Ishikawa (cell line): ENCODE data around the gene ABHD4.

Experiments
- CEBPB ChIP-seq: IDR thresholded peaks from 2 replicates; pipeline ENCODE4 v1.6.1; 2012
- RAD21 ChIP-seq: IDR thresholded peaks from 2 replicates; pipeline ENCODE4 v1.6.1; 2012; ENCODE audit warnings: low read depth
- REST ChIP-seq: IDR thresholded peaks from 2 replicates; pipeline ENCODE4 v1.6.1; 2012; ENCODE audit warnings: low read depth, mild to moderate bottlenecking
- TAF1 ChIP-seq: IDR thresholded peaks from 2 replicates; pipeline ENCODE4 v1.6.1; 2012; ENCODE audit warnings: low read depth, mild to moderate bottlenecking
- USF1 ChIP-seq: IDR thresholded peaks from 2 replicates; pipeline ENCODE4 v1.6.1; 2012
- ZBTB7A ChIP-seq: IDR thresholded peaks from 2 replicates; pipeline ENCODE4 v1.6.1; 2012; ENCODE audit warnings: low read depth

GRCh38 chr14:22650046-22650739 is 52.1 kb downstream of the ABHD4 start:
- TF ChIP-seq TAF1 (no peak), USF1 (no peak), REST (no peak), RAD21 (no peak), ZBTB7A (no peak), CEBPB (no peak)
